NCI-H748 treated with DMSO at 0.1 percent for 48 hours (cell line): Measurements from ENCODE around the gene DNAJC16.
"Not testable (repeated sequence)": the region's sequence is repeated elsewhere in the genome, so short reads cannot be mapped to it uniquely, and the experiment has no call there.

Source experiments
- DNase-seq: peaks from one replicate; lab custom pipeline; 2025; lab: John Stamatoyannopoulos, UW

Gene DNAJC16

GRCh38 chr1:15526490-15527339, at the start of gene DNAJC16:
TSS of gene DNAJC16 (plus strand) at chr1:15526848. CDS start at chr1:15529106, 2,258 bp downstream.
- peak; percentile 95 for DNase-seq

GRCh38 chr1:15476927-15477326, 49.7 kb upstream of the DNAJC16 start:
- no peak for DNase-seq

GRCh38 chr1:15477646-15478212, 48.9 kb upstream of the DNAJC16 start:
- DNase-seq = no peak

GRCh38 chr1:15479654-15480347, 46.8 kb upstream of the DNAJC16 start:
- no peak for DNase-seq

- DNase-seq = not testable (repeated sequence)
Observed at GRCh38 chr1:15482455-15482854, 44.2 kb upstream of the DNAJC16 start.

- DNase-seq = not testable (repeated sequence)
Observed at GRCh38 chr1:15482983-15483543, 43.6 kb upstream of the DNAJC16 start.

- no peak for DNase-seq
Observed at GRCh38 chr1:15483971-15484370, 42.7 kb upstream of the DNAJC16 start.

GRCh38 chr1:15484443-15484842, 42.2 kb upstream of the DNAJC16 start:
- DNase-seq = not testable (repeated sequence)

GRCh38 chr1:15485636-15486035, 41.0 kb upstream of the DNAJC16 start:
- DNase-seq = no peak

GRCh38 chr1:15486844-15487610, 39.6 kb upstream of the DNAJC16 start:
- DNase-seq = not testable (repeated sequence)

GRCh38 chr1:15488371-15488770, 38.3 kb upstream of the DNAJC16 start:
- no peak for DNase-seq

GRCh38 chr1:15489052-15489736, 37.5 kb upstream of the DNAJC16 start:
- DNase-seq = no peak

GRCh38 chr1:15491010-15491409, 35.6 kb upstream of the DNAJC16 start:
- not testable (repeated sequence) for DNase-seq

- DNase-seq = no peak
Observed at GRCh38 chr1:15492596-15492995, 34.1 kb upstream of the DNAJC16 start.

GRCh38 chr1:15493869-15494390, 32.7 kb upstream of the DNAJC16 start:
- DNase-seq = no peak

GRCh38 chr1:15500184-15501178, 26.2 kb upstream of the DNAJC16 start:
- no peak for DNase-seq

GRCh38 chr1:15501208-15502032, 25.2 kb upstream of the DNAJC16 start:
- DNase-seq = peak; percentile 5

- DNase-seq = no peak
Observed at GRCh38 chr1:15504436-15504835, 22.2 kb upstream of the DNAJC16 start.

GRCh38 chr1:15506831-15507230, 19.8 kb upstream of the DNAJC16 start:
- DNase-seq = no peak
